Measurements from ENCODE around the gene AUTS2. TPM values are rescaled to one million over a fixed set of nuclear protein-coding genes. Genes with fewer than 3 reads are reported as not detected.

The AUTS2 gene
- polyA plus RNA-seq, 1 donor from 2014 or later, result 8.9 TPM

DNA sequence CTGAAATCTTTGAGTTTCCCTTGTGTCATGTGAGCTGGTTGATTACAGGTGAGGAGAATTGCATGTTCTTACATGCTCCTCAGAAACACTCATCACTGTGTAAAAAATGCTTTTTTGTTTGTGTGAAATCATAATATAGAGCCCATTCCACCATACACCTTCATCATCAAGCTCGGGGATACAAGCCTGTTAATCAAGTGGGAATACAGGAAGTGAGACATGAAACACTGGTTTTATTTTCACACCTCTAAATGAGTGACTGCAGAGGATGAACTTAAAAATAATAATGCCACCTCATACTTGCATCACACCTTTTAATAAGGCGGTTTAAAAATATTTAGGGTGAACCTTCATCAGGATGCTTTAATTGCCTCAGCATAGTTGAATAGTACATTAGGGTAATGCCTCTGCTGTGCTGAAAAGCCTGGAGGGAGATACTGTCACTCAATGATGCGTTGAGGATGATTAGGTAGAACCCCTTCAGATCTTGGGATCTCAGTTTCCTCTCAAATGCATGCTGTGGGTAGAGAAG lies 164.6 kb downstream of the AUTS2 start:
- H3K4me3 Mint-ChIP-seq, result no peak overlapping the region
- peaks cover 0 to 2% (median 2%) of the 10 kb centered on the region in 3 donors for H3K9me3 Mint-ChIP-seq
- peaks cover 2 to 6% (median 4%) of the 10 kb centered on the region in 3 donors for H3K4me1 Mint-ChIP-seq
- H3K36me3 Mint-ChIP-seq, result peaks cover 4% of the 10 kb centered on the region
- H3K27me3 Mint-ChIP-seq, result no peaks in the 10 kb centered on the region
- no peak overlapping the region for H3K27ac Mint-ChIP-seq

DNA sequence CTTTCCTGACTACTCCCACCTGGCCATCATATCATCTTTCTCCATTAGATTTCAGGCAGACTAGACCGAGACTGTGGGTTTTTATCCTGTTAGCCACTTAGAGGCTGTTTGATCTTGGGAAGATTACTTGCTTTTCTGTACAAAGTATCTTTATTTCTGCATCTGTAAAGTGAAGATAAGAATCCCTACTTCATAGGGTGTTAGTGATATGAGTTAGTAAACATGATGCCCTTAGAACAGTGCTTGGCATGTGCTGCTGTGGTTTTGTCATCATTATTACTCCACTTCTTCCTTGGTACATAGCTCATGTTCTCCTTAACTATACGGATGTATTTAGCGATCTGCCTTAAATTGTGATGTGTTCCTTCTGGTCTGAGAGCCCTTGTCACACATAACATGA lies 165.2 kb downstream of the AUTS2 start:
- peaks cover 4% of the 10 kb centered on the region for H3K36me3 Mint-ChIP-seq
- no peaks in the 10 kb centered on the region for H3K27me3 Mint-ChIP-seq
- H3K27ac Mint-ChIP-seq, result no peak overlapping the region
- peaks cover 2 to 6% (median 4%) of the 10 kb centered on the region in 3 donors for H3K4me1 Mint-ChIP-seq
- H3K4me3 Mint-ChIP-seq, result no peak overlapping the region
- peaks cover 0 to 2% (median 2%) of the 10 kb centered on the region in 3 donors for H3K9me3 Mint-ChIP-seq

DNA sequence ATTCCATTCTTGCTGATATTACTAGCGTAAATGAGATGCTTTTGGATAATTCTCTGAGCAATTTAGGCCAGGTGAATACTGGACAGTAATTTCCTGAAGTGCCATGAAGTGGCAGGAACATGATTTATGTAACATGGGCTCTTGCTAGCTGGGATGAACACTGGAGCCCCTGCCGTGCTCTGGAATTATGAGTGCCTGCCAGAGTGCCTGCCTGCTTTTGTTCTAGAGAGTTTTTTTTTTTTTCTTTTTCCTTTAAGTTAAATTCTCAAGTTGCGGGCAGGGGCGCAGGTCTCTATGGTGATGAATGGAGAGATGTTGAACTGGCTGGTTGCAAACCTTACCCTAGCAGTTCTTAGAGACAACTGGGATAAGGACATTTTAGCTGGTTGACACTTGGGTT lies 165.9 kb downstream of the AUTS2 start:
- Mint-ChIP-seq H3K27me3 (no peaks in the 10 kb centered on the region), H3K9me3 (peaks cover 0 to 2% (median 2%) of the 10 kb centered on the region in 3 donors), H3K36me3 (peaks cover 4% of the 10 kb centered on the region), H3K4me1 (peaks cover 2 to 6% (median 4%) of the 10 kb centered on the region in 3 donors), H3K27ac (no peak overlapping the region), H3K4me3 (no peak overlapping the region)

DNA sequence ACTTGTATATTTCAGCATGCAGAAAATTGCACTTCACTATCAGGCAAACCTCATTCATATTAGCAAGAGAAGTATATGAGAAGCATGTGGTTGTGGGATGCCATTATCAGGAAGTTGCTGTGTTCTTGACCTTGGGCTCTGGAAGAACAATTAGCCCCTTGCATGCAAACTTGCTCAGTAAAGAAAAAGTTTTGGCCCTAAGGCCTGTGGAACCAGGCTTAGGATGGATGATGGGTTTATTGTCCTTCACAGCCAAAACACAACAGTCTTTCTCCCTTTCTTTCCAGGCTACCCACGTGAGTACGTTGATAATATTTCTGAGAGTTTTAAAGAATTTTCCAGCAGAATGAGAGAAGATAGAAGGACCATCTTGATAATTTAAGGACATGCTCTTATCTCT lies 166.4 kb downstream of the AUTS2 start:
- H3K36me3 Mint-ChIP-seq, result peaks cover 4% of the 10 kb centered on the region
- H3K4me1 Mint-ChIP-seq, result peaks cover 2 to 6% (median 4%) of the 10 kb centered on the region in 3 donors
- H3K27ac Mint-ChIP-seq, result no peak overlapping the region
- H3K27me3 Mint-ChIP-seq, result no peaks in the 10 kb centered on the region
- no peak overlapping the region for H3K4me3 Mint-ChIP-seq
- peaks cover 0 to 2% (median 2%) of the 10 kb centered on the region in 3 donors for H3K9me3 Mint-ChIP-seq

DNA sequence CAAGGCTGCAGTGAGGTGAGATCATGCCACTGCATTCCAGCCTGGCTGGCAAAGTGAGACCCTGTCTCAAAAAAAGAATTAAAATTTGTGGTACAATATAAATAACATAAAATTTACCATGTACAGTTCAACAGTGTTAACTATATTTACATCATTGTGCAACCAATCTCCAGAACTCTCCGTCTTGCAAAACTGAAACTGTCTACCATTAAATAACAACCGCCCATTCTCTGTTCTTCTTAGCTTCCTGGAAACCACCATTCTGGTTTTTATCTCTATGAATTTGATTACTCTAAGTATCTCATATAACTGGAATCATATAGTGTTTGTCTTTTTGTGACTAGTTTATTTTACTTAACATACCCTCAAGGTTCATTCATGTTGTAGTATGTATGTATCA lies 167.6 kb downstream of the AUTS2 start:
- Mint-ChIP-seq H3K4me1 (peaks cover 2 to 6% (median 4%) of the 10 kb centered on the region in 3 donors), H3K27ac (no peak overlapping the region), H3K4me3 (peak overlapping the region in 1 of 4 donors; percentile 23), H3K27me3 (no peaks in the 10 kb centered on the region), H3K36me3 (peaks cover 4% of the 10 kb centered on the region), H3K9me3 (peaks cover 0 to 2% (median 2%) of the 10 kb centered on the region in 3 donors)

DNA sequence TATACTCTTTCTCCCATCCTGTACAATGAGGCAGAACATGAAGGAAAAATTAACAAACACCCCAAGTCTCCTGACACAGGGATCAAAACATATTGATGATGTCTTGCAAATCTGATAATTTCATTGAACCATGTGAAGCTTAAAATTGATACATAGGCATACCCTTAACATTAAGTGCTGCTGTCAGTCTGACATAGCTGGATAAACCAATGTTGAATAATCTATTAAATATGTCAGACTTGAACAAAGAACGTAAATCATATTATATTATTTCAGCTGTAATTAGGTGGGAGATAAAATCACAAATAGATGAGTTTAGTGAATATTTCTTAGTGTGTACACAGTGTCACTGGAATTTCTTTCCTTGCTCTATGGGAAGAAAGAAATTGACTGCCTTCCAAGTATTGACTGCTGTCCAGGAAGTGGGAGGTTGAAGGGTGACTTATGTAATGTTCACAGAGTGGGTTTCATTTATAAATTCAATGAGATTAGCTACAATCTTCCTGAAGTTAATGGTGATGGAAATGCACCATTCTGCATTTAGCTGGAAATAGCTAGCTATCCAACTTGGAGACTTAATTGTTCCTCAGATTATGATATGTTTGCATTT lies 170.8 kb downstream of the AUTS2 start:
- Mint-ChIP-seq H3K4me3 (no peak overlapping the region), H3K36me3 (peaks cover 4% of the 10 kb centered on the region), H3K4me1 (peaks cover 2 to 4% (median 4%) of the 10 kb centered on the region in 3 donors), H3K9me3 (peaks cover 0 to 2% (median 2%) of the 10 kb centered on the region in 3 donors), H3K27me3 (no peaks in the 10 kb centered on the region), H3K27ac (no peak overlapping the region)

DNA sequence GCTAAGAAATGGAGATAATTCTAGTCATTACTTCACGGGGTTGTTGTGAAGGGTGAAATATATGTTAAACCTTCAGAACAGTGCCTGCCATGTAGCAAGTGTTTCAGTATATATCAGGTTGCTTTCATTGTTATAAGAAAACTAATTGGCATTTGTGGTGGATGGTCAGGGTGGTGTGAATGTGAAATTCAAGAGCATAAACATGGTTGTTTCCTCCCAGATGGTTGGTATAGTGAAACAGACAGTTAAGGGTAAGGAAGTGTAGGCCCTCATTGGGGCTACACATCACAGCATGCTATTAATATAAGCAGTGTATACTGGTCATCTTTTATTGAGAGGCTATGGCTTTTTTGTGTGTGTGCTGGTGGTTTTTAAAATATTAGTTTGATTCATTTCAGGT lies 171.6 kb downstream of the AUTS2 start:
- Mint-ChIP-seq H3K27ac (no peak overlapping the region), H3K4me1 (peaks cover 0 to 4% (median 2%) of the 10 kb centered on the region in 3 donors), H3K27me3 (no peaks in the 10 kb centered on the region)

DNA sequence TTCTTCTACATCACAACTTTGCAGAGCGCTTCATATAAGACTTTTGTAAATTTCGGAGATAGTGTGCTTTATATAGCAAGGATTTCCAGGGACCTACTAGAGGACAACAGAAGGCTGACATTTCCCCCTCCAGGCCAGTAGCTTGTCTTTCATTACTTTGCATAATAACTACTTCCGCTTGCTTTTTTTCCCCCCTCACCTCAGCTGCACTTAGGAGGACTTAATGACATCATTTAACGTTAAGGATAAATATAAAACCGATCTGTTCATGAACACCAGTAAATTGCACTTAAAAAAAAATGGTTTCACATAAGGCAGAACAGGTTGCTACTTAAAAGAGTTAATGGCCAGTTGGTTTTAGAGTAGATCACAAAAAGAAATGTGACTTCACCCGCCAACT lies 172.3 kb downstream of the AUTS2 start:
- no peak overlapping the region for H3K27ac Mint-ChIP-seq
- H3K27me3 Mint-ChIP-seq, result no peaks in the 10 kb centered on the region
- H3K36me3 Mint-ChIP-seq, result peaks cover 4% of the 10 kb centered on the region
- H3K4me3 Mint-ChIP-seq, result no peak overlapping the region
- peaks cover 0 to 2% (median 2%) of the 10 kb centered on the region in 3 donors for H3K4me1 Mint-ChIP-seq
- H3K9me3 Mint-ChIP-seq, result peaks cover 0 to 2% (median 2%) of the 10 kb centered on the region in 3 donors

More for the DNA sequence above, 171.6 kb downstream of the AUTS2 start:
- H3K9me3 Mint-ChIP-seq, result peaks cover 0 to 2% (median 2%) of the 10 kb centered on the region in 3 donors
- no peak overlapping the region for H3K4me3 Mint-ChIP-seq
- H3K36me3 Mint-ChIP-seq, result peaks cover 4% of the 10 kb centered on the region

DNA sequence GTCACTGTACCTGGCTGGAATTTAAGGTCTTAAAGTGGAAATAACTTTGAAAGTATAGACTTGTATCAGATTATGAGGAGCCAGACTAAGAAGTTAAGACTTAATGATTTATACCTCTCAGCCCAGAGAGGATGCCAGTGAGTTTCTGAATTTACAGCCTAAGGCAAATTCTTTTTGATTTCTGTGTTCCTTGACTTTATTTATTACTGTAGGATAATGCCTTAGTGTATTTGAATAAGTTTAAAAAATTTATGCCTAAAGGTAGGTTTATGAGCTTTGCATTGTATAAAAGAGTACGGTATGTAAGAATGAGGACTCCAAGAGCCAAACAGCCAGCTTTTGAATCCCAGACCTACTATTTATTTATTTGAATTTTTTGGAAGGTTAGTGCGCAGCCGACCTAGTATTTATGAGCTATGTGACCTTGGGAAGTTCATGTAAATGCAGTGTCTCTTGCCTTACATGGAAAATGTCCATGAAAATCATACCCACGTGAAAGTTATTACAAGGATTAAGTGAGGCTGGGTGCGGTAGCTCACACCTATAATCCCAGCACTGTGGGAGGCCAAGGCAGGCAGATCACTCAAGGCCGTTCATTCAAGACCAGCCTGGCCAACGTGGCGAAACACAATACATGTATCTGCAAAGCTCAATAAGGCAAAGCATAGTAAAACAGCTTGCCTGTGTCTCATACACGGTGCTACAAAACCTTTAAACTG lies 174.6 kb downstream of the AUTS2 start:
- Mint-ChIP-seq H3K27me3 (no peaks in the 10 kb centered on the region), H3K36me3 (peaks cover under 1% of the 10 kb centered on the region), H3K4me3 (no peak overlapping the region), H3K27ac (peak overlapping the region in 1 of 3 donors; percentile 87), H3K4me1 (no peaks in the 10 kb centered on the region), H3K9me3 (no peaks in the 10 kb centered on the region)

DNA sequence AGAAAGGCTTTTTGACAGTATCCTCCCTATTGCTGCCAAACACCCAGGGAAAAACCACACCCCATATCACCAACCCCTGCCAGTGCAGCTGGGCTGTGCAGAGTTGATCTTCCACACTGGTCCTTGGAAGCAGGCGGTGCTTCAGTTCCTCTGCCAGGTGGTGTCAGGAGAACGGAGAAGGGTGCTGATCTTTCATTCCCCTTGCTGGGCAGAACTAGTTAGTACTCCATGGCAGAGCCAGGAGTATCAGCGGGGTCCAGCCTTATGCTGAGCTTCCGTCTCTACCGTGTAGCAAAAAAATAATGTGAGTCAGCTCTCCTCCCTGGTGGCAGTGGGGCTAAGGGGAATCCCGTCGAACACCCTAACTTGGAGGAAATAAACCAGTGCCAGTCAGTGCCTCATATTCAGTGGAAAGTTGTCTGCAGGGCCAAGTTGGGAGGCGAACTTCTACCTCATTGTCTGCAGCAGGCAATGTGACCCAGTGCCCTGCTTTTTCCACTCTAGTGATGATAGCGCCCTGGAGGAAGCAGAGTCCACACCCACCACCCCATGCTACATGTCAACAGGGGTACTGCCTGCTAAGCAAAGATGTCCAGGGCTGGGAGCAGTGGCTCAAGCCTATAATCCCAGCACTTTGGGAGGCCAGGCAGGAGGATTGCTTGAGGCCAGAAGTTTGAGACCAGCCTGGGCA lies 175.4 kb downstream of the AUTS2 start:
- Mint-ChIP-seq H3K9me3 (no peaks in the 10 kb centered on the region), H3K27me3 (no peaks in the 10 kb centered on the region), H3K27ac (no peak overlapping the region), H3K4me3 (no peak overlapping the region), H3K36me3 (no peaks in the 10 kb centered on the region), H3K4me1 (no peaks in the 10 kb centered on the region)

DNA sequence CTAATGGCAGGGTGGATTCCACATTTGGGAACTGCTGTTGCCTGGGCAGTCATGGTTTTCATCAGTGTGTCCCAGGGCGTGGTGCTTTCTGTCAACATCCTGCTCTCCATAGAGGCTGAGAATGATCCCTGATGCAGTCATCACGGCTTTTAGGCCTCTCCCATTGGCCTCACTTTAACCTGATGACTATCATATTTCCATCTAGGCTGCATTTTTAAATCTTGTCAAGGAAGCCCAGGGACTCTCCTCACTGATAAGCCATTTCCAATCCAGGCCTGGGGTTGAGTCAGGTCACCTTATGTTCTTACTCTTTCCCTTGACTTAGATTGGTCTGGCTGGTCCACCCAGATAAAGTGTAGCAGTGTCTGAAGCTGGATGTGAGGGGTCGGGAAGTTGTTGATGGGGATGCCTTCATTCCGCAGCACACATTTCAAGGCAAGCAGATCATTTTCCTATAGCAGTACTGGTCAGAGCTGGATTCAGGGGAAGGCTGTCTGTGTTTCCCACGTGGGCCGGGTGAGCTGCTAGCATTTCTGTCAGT lies 177.0 kb downstream of the AUTS2 start:
- no peak overlapping the region for H3K27ac Mint-ChIP-seq
- no peaks in the 10 kb centered on the region for H3K4me1 Mint-ChIP-seq
- H3K36me3 Mint-ChIP-seq, result no peaks in the 10 kb centered on the region
- no peaks in the 10 kb centered on the region for H3K9me3 Mint-ChIP-seq
- no peak overlapping the region for H3K4me3 Mint-ChIP-seq
- H3K27me3 Mint-ChIP-seq, result no peaks in the 10 kb centered on the region

DNA sequence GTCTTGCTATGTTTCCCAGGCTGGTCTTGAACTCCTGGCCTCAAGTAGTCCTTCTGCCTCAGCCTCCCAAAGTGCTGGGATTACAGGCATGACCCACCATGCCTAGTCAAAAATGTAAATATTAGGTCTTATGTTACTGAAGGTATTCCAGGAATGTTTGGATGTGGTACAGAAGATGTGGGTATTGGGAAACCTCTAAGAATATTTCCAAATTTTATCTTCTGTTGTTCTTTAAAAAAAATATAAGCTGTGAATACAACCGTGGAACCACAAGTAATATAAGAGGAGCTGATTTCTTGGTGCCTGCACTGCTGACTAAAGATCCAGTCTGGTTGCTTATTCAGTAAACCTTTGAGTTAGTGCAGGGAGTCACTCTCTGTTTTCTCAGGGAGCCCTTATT lies 178.3 kb downstream of the AUTS2 start:
- Mint-ChIP-seq H3K4me3 (no peak overlapping the region), H3K27me3 (no peaks in the 10 kb centered on the region), H3K27ac (no peak overlapping the region), H3K9me3 (no peaks in the 10 kb centered on the region), H3K36me3 (no peaks in the 10 kb centered on the region), H3K4me1 (no peaks in the 10 kb centered on the region)

DNA sequence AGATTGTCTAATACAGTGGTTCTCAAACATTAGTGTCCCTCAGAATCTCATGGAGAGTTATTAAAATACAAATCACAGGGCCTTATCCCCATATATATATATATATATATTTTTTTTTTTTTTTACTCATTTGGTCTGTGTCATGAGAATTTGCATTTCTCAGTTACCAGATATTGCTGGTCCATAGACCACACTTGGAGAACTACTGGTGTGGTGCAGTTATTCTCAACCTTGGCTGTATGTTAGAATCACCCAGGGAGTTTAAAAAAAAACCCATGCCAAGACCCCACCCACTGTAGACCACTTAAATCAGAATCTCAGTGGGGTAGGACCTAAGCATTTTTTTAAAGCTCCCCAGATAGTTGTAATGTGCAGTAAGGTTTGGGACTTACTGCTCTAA lies 179.9 kb downstream of the AUTS2 start:
- Mint-ChIP-seq H3K36me3 (no peaks in the 10 kb centered on the region), H3K4me1 (no peaks in the 10 kb centered on the region), H3K4me3 (no peak overlapping the region), H3K27ac (no peak overlapping the region), H3K27me3 (no peaks in the 10 kb centered on the region), H3K9me3 (no peaks in the 10 kb centered on the region)

DNA sequence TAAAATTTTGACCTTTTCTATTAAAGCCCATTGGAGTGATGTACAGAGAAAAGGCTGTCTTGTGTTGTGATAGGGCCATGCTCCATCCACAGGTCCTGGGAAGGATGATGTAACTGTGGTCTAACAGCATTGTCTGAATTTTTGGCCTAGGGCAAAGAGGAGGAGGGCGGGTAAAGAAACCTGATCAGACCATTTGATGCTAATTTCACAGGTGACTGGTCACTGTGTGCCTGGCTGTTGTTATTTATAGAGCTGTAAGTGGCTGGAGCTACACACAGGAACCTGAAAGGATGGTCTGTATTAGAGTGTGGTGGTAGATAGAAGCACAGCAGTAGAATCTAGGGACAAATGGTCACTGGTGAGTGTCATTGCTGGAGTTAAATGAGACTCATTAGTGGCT lies 182.1 kb downstream of the AUTS2 start:
- H3K27me3 Mint-ChIP-seq, result no peaks in the 10 kb centered on the region

DNA sequence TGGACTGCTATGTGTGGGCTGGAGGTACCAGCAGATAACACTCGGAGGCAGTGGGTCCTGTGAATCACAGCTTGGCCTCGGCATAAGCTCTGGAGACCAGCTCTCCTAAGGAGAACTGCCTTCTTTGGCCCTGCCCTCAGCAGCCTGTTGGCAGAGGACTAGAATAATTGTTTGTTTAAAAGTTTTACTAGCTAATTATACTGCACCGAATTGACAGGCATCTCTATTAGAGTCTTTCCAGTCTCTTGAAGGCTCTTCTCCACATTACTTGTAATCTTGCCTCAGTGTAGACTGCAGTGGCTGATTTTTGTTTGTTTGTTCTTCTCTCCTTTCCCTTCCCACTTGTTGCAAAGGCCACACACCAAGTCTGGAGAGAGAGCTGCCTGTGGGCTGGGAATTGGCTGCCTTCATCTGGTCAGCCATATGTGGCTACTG lies 183.2 kb downstream of the AUTS2 start:
- H3K27me3 Mint-ChIP-seq, result no peaks in the 10 kb centered on the region
- H3K9me3 Mint-ChIP-seq, result no peaks in the 10 kb centered on the region
- H3K4me3 Mint-ChIP-seq, result no peak overlapping the region
- no peaks in the 10 kb centered on the region for H3K36me3 Mint-ChIP-seq
- no peaks in the 10 kb centered on the region for H3K4me1 Mint-ChIP-seq
- no peak overlapping the region for H3K27ac Mint-ChIP-seq

More for the DNA sequence above, 182.1 kb downstream of the AUTS2 start:
- H3K36me3 Mint-ChIP-seq, result no peaks in the 10 kb centered on the region
- no peaks in the 10 kb centered on the region for H3K4me1 Mint-ChIP-seq
- no peak overlapping the region for H3K27ac Mint-ChIP-seq
- H3K4me3 Mint-ChIP-seq, result no peak overlapping the region
- no peaks in the 10 kb centered on the region for H3K9me3 Mint-ChIP-seq

Data from IgD-negative memory B cell (primary cell).